Frontal cortex (tissue), 4 donors: ENCODE results near the gene IGF1R. TPM values are rescaled to one million over a fixed set of nuclear protein-coding genes. Genes with fewer than 3 reads are reported as not detected.

Experiments
- DNase-seq, 2 donors: peaks; one replicate each; pipeline ENCODE4 v3.0.0; 2012; ENCODE audit warnings: low spot score in 2 of 2
- FAIRE-seq: peaks from 2 replicates; lab custom pipeline; 2012; peaks lifted over from hg19 to GRCh38; lab: Jason Lieb, UNC
- total RNA-seq: library from RNA; depleted of rRNA; stranded (reverse); fragments of >200 nt; gene quantifications from one replicate; pipeline ENCODE4 v1.2.3, GENCODE V29; 2014
- donor health status: control.
- donor health status: control.
- donor health status: control.

Gene IGF1R
- total RNA-seq, 1 donor from 2014 or later: 28.1 TPM

- no peak for DNase-seq
- FAIRE-seq: no peak
Observed at GRCh38 chr15:98860281-98861041, 212.1 kb downstream of the IGF1R start.

DNA sequence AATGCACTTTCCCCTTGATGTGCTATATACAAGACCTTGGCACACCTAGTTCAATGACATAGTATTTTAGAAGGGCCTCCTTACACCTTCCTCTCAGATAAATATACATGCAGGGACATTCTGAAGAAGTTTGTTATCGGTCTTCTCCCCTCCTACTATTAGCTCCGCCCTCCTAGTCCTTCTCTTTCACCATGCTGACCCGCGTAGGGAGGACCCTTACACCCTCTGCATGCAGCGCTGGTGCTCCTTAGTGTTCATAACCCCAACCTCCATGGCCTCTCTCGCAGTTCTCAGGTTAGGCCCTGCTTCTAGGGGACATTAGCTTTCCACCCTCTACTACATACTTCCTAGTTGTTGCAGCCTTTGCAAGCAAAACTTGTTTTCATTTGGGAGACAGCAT lies 212.8 kb downstream of the IGF1R start:
- DNase-seq (no peak), FAIRE-seq (no peak)

DNA sequence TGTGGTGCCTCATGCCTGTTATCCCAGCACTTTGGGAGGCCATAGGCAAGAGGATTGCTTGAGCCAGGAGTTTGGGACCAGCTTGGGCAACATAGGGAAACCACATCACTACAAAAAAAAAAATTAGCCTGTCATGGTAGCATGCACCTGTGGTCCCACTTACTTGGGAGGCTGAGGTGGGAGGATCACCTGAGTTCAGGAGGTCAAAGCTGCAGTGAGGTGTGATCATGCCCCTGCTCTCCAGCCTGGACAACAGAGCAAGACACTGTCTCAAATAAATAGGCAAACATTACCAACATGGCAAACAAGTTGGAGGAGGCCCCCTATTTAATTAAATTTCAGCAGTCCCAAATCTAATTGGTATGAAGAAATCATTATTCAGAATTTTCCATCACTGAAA lies 215.6 kb downstream of the IGF1R start:
- FAIRE-seq (no peak), DNase-seq (no peak)

- FAIRE-seq: no peak
- DNase-seq: peak; percentile 47 to 57
Observed at GRCh38 chr15:98865397-98866339, 217.3 kb downstream of the IGF1R start.

- FAIRE-seq (no peak), DNase-seq (peak; percentile 29 to 62)
Observed at GRCh38 chr15:98866511-98866910, 218.2 kb downstream of the IGF1R start.

- no peak for FAIRE-seq
- DNase-seq: no peak
Observed at GRCh38 chr15:98868564-98868963, 220.2 kb downstream of the IGF1R start.

- no peak for FAIRE-seq
Observed at GRCh38 chr15:98870788-98871187, 222.4 kb downstream of the IGF1R start.

DNA sequence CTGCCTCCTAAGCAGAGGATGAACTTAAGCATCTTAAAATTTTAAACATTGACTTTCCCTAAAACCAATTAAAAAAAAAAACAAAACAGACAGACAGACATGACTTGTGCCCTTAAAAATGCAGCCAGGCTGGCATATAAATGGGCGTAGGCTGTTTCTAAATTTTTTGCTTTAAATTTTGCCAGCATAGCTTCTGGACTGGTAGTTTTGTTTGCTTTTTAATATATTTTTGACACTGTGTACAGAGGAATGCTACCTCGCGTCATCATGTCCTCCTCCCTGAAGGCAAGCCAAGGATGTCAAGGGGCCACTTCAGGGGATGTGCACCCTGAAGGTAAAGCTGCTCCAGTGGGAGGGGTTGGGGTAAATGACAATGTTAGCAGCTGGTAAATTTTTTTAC lies 224.4 kb downstream of the IGF1R start:
- no peak for FAIRE-seq
- DNase-seq: no peak

More at GRCh38 chr15:98870788-98871187, 222.4 kb downstream of the IGF1R start:
- no peak for DNase-seq

DNA sequence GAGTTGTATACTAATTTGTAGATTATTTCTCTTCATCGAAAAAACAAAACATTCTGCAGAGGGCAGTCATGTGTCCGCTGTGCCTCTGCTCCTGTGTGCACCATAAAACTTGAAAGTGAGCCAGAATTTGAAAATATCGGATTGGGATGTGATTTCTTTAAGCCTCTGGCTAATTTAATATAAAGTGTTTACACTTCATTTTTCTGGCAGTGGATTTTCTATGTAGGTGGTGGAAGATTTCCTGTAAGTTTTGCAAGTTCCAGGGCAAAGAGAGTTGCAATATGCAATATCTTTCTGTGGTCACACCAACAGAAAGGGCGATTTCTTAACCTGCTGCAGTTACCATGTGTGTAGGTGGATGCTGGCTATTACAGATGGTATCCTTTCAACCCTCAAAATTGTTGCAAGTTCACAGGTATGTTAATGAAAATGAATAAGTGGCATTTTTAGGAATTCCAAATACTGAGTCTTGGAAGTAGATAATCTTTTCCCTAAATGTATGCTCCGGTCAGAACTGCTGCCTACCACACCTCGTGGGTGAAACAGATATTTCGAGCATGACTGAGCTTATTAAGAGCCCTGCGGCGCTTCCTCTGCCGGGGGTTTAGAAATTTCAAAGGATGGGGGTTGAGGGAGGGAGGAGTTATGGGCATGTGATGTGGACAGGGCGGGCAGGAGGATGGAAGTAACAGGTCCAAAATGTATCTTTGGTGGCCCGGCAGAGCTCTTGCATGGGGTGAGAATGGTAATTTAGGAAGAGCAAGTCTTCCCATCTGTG lies 225.3 kb downstream of the IGF1R start:
- DNase-seq: no peak

GRCh38 chr15:98874370-98874769 lies 226.0 kb downstream of the IGF1R start:
- no peak for FAIRE-seq

More for the DNA sequence above, 225.3 kb downstream of the IGF1R start:
- FAIRE-seq: no peak

DNA sequence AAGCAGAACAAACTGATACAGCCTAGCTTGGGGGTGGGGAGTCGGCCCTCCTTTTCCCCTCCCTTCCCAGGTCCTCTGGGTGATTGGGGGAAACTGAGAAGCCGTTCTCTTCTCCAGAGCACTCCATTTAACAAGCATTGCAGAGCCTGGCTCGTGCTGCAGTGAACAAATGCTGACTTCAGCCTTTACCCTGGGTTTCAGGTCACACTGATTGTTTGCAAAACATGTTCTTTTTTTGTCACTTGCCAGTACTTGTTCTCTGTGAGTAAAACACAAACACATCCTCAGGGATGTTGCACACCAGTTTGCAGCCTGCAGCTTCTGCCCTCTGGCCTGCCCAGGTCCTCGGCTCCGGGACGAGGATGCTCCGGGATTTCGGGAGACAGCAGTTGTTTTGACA lies 226.4 kb downstream of the IGF1R start:
- DNase-seq (no peak), FAIRE-seq (no peak)

More at GRCh38 chr15:98874370-98874769, 226.0 kb downstream of the IGF1R start:
- DNase-seq: no peak

DNA sequence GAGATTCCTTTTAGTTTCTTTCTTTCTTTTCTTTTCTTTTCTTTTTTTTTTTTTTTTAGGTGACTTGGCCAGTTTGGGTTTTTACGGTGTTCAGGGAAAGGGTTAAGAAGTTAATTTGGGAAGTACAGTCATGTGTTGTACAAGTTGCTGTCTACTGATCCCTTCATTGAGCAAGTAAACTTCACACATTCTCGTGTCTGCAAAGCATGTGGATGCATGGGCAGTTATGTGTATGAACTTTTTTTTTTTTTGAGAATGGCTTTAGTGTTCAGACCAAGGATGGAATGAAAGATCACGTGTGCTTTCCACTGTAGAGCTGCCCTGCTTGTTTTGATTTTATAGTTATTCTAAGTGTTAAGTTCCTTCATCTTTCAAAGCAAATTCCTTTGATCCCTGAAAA lies 227.0 kb downstream of the IGF1R start:
- DNase-seq (no peak), FAIRE-seq (no peak)

DNA sequence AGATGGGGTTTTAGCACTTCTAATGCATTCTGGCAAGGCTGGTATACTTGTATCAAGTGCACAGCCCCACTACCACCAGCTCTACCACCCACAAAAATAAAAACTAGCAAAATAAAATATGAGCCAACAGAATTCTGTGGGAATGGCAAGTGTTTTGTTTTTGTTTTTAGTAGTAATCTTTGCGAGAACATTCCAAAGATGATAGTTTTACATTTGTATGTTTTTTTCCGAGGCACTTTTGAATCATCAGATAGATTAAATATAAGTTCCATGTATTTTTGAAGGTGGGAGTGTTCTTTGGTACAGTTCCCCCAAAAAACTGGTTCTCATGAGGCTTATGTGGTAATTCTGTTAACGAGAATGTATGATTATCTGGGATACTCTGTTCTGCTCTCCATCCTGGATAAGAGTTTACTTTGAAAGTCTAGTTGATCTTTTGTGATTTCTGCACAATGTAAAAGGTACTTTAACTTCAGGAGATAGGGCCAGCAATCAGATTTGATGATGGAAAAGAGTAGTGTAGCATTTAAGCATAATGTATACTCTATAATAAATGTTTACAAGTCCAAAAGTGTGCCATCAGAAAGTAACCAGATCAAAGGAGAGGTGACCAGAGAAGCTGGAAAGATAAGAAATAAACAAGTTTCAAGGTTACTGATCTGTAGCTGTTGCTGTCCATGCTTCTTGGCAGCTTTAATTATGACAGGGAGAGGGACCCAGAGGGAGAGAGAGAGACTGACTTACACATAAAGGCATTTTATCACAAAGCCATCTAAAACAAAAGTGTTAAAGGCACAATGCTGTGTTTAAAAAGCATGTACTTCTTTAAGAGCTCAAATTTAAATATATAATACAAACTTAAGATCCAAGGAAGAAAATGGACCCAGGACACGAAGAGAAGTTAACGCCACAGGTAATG lies 228.4 kb downstream of the IGF1R start:
- FAIRE-seq (no peak), DNase-seq (no peak)

DNA sequence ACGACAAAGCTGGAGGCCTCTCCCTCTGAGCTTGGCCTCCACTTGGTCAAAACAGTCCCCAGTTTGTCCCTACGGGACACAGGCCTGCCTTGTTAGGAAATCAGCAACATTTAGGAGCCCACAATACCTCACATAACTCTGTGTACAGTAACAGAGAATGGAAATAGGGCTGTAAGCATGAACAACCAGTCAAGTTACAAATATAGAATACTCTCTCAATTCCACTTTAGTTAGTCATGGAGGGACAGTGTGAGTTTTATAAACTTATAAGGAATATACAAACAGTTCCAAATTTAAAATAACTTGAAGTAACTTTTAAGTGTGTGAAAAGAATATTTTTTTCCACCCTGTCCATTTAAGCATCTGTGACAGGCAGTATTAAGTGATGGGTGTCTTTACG lies 229.8 kb downstream of the IGF1R start:
- DNase-seq (no peak), FAIRE-seq (no peak)

- no peak for DNase-seq
- FAIRE-seq: no peak
Observed at GRCh38 chr15:98878862-98879261, 230.5 kb downstream of the IGF1R start.

DNA sequence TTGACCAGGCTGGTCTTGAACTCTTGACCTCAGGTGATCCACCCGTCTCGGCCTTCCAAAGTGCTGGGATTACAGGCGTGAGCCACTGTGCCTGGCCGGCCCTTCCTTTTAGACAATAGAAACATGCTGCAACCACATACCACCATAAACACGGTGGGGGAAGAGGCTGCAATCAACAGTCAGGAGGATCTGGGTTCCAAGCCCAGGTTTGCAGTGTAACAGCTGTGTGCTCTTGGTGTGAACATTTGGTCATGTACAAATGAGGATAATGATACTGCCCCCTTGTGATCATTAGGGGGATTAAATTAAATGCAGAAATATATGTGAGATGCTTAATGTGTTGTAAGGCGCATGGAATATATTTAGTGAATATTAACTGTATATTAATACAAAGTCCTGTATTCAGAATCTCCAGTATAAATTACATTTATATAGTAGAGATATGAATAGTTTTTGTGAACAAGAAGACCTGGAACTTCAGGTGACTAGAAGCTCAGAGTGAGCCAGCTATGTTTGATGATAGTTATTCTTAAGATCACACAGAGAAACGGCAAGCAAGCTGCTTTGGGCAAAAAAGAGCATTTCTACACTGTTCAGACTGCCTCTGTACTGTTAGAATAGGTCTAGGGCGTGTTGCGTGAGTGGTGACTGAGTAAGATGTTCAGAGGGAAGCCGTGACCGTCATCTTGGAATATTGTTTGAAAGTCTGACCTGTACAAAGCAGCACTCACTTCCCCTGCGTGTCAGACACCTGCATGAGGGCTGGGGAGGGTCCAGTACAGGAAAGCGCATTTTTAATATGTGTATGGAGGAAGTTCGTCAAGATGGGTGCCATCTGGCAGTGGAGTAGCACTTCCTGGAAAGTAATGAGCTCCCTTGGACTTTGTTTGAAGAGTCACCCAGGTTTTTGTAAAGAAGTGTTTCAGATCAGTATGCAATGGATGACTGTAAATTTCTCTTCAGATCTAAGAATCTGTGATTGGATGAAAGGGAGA lies 233.5 kb downstream of the IGF1R start:
- DNase-seq (no peak), FAIRE-seq (no peak)

GRCh38 chr15:98883478-98883877 lies 235.1 kb downstream of the IGF1R start:
- FAIRE-seq: no peak
- no peak for DNase-seq

GRCh38 chr15:98884894-98885293 lies 236.6 kb downstream of the IGF1R start:
- DNase-seq (no peak), FAIRE-seq (no peak)
